Activated CD8-positive, alpha-beta memory T cell treated with anti-CD3 and anti-CD28 coated beads for 4 hours (primary cell): Measurements from ENCODE around the gene KIF22.
"Not testable (repeated sequence)": the region's sequence is repeated elsewhere in the genome, so short reads cannot be mapped to it uniquely, and the experiment has no call there.

ENCODE experiments used
- DNase-seq, 2 donors: peaks; one replicate each; pipeline ENCODE4 v3.0.0-alpha.2; 2020; ENCODE audit warnings: low read depth in 2 of 2

Gene KIF22

DNA sequence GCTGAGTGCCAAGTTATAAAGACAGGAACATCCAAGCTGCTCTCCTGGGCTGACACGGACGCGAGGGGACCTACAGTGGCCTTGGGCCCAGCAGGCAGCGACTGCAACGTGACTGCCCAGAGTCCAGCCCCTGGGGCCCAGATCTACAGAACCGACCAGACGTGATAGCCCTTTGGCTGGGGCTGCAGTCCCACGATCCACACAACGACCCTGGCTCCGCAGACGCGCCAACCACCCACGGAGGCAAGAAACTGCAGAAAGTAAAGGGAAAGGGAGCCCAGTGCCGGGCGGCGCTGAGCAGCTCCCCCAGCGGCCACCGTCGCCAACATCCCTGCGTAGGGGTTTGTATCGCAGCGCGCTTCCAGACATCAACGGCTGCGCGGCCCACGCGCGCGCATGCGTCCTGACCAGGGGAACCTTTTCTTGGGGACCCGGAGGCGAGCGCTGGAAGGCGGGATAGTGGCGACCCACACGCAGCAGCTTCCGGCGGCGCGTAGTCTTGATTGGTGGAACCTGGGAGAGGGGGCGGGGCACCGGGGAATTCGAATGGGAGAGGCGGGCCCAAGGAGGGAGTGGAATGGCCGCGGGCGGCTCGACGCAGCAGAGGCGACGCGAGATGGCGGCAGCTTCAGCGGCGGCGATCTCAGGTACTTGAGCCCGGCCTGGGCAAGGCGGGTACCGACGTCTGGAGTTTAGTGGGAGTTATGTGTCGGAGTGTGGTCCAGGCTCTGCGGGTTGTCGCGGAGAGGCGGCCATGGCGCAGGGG, at the start of gene KIF22:
TSS of gene KIF22 (plus strand) at position 569 of the 766 bp plus-strand sequence. CDS start at position 578, 9 bp downstream.
- DNase-seq, result peak; percentile 100

- no peak for DNase-seq
Measured at GRCh38 chr16:29742683-29743275, 47.8 kb upstream of the KIF22 start.

GRCh38 chr16:29743475-29743826, 47.1 kb upstream of the KIF22 start:
- no peak for DNase-seq

- DNase-seq, result no peak
Measured at GRCh38 chr16:29743827-29744531, 46.6 kb upstream of the KIF22 start.

- DNase-seq, result no peak
Measured at GRCh38 chr16:29744541-29745101, 45.9 kb upstream of the KIF22 start.

DNA sequence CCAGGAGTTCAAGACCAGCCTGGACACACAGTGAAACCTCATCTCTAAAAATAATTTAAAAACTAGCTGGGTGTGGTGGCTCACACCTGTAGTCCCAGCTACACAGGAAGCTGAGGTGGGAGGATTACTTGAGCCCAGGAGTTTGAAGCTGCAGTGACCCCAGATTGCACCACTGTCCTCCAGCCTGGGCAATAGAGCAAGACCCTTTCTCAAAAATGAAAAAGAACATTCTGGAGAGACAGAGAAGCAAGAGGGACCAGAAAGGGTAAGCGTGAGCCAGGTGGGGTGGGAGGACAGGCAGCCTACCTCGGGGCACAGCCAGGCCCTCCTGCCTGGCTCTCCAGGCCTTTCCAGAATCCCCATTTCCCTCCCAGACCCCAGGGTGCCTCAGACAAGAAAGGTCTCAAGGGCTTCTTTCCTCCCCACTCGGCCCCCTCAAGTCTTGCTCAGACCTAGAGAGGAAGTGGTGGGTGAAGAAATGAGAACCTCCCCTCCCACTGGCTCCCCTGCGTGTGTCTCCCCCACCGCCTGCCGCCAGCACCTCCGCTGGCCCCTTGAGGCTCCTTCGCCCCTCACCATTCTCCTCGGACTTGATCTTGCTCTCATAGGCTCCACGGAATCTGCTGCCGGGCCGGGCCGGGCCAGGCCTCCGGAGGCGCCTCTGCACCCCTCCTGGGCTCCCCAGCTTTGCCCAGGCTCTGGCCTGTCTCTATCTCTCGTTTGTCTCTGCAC, 45.3 kb upstream of the KIF22 start:
- peak; percentile 31 to 32 for DNase-seq

DNA sequence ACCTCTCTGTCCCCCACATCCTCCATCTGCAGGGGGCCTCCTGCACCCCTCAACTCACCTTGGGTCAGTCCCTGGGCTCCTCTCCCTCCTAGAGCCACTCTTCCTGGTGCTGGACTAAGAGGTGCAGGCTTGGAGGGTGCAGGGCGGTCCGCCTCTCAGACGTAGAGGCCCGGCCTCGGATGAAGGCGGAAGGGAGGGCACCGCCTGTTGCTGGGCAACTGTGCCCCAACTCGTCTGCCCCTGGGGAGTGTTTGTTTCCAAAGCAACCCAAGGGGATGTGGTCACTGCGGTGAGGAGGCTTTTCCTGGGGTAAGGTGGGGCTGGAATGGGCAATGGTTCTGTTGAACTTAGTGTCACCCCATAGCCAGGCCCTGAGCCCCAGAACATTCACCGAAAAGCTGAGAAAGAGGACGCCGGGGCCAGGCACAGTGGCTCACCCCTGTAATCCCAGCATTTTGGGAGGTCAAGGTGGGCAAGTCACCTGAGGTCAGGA, 44.7 kb upstream of the KIF22 start, which contains the start of gene C16orf54:
TSS of gene C16orf54 (minus strand) at position 138 of the 493 bp plus-strand sequence. CDS start 1,039 bp downstream, outside the sequence.
- DNase-seq, result peak; percentile 75 to 81

GRCh38 chr16:29746518-29746917, 44.0 kb upstream of the KIF22 start:
- DNase-seq, result not testable (repeated sequence)

DNA sequence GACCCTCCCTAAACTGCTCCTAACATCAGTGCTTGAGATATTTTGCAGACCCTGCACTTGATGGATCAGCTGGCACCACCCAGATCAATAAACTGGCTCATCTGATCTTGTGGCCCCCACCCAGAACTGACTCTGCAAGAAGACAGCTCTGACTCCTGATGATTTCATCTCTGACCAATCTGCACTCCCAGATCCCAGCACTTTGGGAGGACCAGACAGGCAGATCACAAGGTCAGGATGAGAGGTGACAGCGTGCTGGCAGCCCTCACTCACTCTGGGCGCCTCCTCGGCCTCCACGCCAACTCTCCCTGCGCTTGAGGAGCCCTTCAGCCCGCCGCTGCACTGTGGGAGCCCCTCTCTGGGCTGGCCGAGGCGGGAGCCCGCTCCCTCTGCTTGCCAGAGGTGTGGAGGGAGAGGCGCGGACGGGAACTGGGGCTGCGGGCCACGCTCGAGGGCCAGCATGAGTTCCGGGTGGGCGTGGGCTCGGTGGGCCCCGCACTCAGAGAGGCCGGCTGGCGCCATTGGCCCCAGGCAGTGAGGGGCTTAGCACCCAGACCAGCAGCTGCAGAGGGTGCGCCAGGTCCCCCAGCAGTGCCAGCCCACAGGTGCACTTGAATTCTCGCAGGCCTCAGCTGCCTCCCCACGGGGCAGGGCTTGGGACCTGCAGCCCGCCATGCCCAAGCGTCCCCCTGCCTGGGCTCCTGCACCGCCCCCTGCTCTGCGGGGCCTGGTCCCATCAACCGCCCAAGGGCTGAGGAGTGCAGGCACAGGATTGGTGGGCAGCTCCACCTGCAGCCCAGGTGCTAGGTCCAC, 42.4 kb upstream of the KIF22 start:
- DNase-seq, result no peak

DNA sequence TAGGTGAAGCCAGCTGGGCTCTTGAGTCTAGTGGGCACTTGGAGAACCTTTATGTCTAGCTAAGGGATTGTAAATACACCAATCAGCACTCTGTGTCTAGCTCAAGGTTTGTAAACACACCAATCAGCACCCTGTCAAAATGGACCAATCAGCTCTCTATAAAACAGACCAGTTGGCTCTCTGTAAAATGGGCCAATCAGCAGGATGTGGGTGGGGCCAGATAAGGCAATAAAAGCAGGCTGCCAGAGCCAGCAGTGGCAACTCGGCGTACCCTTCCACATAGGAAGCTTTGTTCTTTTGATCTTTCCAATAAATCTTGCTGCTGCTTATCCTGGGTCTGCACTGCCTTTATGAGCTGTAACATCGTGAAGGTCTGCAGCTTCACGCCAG, 41.8 kb upstream of the KIF22 start:
- DNase-seq, result not testable (repeated sequence)

- DNase-seq, result no peak
Measured at GRCh38 chr16:29753516-29753915, 37.0 kb upstream of the KIF22 start.

DNA sequence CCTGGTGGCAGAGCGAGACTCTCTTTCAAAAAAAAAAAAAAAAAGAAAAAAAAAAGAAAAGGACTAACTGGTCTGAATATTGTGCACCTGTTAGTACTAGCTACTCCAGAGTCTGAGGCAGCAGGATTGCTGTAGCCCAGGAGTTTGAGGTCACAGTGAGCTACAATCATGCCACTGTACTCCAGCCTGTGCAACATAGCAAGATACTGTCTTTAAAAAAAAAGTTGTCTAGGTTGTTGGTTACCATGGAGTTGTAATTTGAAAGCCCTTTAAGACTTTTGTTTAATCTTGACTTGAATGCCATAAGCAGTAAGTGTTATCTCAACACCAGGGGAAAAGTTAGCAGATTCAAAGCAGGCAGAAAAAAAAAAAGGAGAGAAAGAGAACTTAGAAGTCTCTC, 33.9 kb upstream of the KIF22 start:
- DNase-seq, result no peak

DNA sequence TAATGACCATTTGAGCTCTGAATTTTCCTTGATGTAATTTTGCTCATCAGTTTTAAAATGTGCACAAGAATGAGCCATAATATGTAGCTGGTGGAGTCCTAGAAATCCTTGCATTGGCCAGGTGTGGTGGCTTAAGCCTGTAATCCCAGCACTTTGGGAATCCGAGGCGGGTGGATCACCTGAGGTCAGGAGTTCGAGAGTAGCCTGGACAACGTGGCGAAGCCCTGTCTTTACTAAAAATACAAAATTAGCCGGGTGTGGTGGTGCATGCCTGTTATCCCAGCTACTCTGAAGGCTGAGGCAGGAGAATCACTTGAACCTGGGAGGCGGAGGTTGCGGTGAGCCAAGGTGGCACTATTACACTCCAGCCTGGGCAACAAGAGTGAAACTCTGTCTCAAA, 33.5 kb upstream of the KIF22 start:
- DNase-seq, result not testable (repeated sequence)

DNA sequence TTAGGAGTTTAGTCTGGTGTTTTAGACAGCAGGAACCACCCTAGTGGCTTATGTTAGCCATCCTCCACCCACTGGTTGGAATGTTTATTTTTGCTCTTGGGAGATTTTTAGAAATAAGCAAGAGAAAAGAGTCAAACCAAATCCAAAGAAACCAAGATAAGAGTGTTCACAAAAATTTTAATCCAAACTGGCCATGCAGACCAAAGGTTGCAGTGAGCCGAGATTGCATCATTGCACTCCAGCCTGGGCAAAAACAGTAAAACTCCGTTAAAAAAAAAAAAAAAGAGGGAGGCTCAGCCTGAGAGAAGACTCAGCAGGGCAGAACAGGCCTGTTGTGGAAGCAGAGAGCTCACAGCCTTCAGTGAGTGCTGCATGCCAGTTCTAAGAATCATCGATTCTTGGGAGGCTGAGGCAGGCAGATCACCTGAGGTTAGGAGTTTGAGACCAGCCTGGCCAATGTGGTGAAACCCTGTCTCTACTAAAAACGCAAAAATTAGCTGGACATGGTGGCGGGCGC, 32.5 kb upstream of the KIF22 start:
- no peak for DNase-seq

GRCh38 chr16:29760567-29761279, 29.8 kb upstream of the KIF22 start:
- no peak for DNase-seq

DNA sequence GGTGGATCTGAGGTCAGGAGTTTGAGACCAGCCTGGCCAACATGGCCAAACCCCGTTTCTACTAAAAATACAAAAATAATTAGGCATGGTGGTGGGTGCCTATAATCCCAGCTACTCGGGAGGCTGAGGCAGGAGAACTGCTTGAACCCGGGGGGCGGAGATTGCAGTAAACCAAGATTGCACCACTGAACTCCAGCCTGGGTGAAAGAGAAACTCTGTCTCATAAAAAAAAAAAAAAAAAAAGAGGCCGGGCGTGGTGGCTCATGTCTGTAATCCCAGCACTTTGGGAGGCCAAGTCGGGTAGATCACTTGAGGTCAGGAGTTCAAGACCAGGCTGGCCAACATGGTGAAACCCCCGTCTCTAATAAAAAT, 29.3 kb upstream of the KIF22 start:
- not testable (repeated sequence) for DNase-seq

GRCh38 chr16:29761882-29762281, 28.7 kb upstream of the KIF22 start:
- DNase-seq, result no peak

DNA sequence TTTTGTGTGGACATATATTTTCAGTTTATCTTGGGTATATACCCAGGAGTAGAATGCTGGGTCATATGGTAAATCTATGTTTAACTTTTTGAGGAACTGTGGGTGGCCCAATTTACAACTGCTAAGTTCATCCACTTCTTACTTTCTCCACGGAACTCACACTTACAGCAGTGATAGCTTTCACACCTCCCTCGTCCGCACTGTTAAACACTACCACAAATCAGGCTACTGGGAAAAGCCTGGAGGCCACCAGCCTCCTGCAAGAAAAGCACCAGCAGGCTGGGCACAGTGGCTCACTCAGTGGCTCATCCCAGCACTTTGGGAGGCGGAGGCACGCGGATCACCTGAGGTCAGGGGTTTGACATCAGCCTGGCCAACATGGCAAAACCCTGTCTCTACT, 27.2 kb upstream of the KIF22 start:
- no peak for DNase-seq

DNA sequence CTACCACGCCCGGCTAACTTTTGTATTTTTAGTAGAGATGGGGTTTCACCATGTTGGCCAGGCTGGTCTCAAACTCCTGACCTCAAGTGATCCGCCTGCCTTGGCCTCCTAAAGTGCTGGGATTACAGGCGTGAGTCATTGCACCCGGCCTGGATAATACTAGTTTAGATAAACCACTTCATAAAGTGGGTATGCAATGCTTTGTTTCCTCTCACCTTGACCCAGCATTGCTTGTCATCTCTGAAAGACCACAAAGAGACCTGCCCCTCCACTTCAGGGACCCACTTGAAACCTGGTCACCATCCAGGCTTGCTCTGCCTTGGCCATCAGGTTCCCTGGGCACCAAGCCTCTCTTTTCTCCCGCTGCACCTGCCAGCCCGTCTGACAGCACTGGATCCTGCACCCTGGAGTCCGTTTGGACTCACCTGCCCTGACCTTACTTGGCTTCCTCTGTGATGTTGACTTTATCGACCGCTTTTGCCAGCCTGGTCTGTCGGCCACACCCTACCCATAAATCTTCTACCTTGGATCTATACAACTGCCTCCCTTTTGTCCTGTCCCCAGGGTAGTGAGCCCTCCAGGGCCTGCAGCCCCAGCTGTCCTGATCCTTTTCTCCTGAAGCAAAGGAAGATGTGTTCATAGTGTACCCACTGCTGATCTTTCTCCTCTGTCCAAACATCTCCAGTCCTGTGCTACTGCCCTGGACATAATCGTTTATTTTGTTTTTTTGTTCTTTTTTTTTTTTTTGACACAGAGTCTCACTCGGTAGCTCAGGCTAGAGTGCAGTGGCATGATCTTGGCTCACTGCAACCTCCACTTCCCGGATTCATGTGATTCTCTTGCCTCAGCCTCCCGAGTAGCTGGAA, 25.2 kb upstream of the KIF22 start:
- DNase-seq, result no peak
